Right renal pelvis (tissue), 4 donors: ENCODE data around the gene ZFAND2B. TPM values are rescaled to one million over a fixed set of nuclear protein-coding genes. Genes with fewer than 3 reads are reported as not detected.

Source experiments
- DNase-seq, 4 donors: peaks; one replicate each; pipeline ENCODE4 v3.0.0-alpha.2; 2013; ENCODE audit warnings: low read depth in 4 of 4, low spot score in 3 of 4, missing footprints in 1 of 4
- polyA plus RNA-seq, 4 donors: library from polyadenylated mRNA; unstranded; fragments of 120-200 nt; gene quantifications; one replicate each; pipeline ENCODE4 v1.2.1, GENCODE V29; 2013; ENCODE audit not compliant: insufficient read length in 4 of 4

Gene ZFAND2B
- polyA plus RNA-seq, 4 donors = 40.5 to 46.5 (median 43.2) TPM

GRCh38 chr2:219175486-219175885, 31.1 kb upstream of the ZFAND2B start:
- DNase-seq = no peak

GRCh38 chr2:219175928-219176817, 30.4 kb upstream of the ZFAND2B start:
- peak in 3 of 4 donors; percentile 10 to 33 (median 12) for DNase-seq

- DNase-seq = peak; percentile 59 to 75 (median 67)
These were observed 29.6 kb upstream of the ZFAND2B start, which contains the start of gene CNPPD1 for GRCh38 chr2:219176818-219177551. TSS of gene CNPPD1 (minus strand) at chr2:219176925. CDS start at chr2:219176828, 97 bp downstream.

GRCh38 chr2:219177552-219178376, 28.8 kb upstream of the ZFAND2B start, which contains the start of gene RETREG2:
TSS of gene RETREG2 (plus strand) at chr2:219178275. CDS start at chr2:219178353, 78 bp downstream.
- peak; percentile 66 to 86 (median 76) for DNase-seq

DNA sequence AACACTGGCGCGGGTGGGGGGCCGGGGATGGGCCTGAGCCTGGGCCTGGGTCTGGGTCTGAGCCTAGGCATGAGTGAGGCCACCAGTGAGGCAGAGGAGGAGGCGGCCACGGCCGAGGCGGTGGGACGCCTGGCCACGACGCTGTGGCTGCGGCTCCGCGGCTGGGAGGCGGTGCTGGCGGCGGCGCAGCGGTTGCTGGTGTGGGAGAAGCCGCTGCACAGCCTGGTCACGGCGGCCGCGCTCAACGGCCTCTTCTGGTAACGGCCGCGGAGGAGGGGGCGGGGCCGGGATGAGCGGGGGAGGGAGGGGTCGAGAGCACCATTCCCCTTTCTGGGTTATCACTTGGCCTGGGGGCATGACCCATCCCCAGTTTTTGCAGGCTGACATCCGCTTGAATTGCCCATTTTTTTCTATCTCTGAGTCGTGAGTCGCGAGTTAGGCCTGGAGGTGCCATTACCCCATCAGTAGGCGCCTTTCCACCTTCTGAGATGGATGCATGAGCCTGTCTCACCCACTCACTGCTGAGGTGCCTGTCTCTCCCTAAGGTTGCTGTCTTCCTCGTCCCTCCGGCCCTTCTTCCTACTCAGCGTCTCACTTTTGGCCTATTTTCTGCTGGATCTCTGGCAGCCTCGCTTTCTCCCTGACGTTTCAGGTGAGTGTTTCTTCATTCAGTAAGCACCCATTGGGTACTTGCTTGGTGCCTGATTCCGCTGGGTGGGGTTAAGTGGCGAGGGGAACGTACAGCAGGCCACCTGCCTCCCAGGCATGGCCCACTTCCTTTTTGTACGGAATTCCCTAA, 28.0 kb upstream of the ZFAND2B start:
- peak in 1 of 4 donors; percentile 14 for DNase-seq

GRCh38 chr2:219179601-219180465, 26.7 kb upstream of the ZFAND2B start:
- no peak for DNase-seq

GRCh38 chr2:219180961-219181360, 25.6 kb upstream of the ZFAND2B start:
- no peak for DNase-seq

DNA sequence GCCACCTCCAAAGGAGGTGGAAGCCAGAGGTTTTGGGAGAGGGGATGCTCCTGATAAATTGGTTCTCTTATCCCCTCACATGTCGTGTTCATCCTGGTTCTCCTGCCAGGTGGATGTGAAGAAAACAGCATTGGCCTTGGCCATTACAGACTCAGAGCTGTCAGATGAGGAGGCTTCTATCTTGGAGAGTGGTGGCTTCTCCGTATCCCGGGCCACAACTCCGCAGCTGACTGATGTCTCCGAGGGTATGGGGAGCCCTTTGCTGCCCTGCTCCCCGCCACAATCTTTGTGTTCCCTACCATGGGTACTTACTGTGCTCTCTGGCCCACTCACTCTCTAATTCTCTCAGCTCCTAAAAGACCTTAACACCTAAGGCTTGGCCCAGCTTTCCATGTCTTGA, 25.1 kb upstream of the ZFAND2B start:
- DNase-seq = no peak

DNA sequence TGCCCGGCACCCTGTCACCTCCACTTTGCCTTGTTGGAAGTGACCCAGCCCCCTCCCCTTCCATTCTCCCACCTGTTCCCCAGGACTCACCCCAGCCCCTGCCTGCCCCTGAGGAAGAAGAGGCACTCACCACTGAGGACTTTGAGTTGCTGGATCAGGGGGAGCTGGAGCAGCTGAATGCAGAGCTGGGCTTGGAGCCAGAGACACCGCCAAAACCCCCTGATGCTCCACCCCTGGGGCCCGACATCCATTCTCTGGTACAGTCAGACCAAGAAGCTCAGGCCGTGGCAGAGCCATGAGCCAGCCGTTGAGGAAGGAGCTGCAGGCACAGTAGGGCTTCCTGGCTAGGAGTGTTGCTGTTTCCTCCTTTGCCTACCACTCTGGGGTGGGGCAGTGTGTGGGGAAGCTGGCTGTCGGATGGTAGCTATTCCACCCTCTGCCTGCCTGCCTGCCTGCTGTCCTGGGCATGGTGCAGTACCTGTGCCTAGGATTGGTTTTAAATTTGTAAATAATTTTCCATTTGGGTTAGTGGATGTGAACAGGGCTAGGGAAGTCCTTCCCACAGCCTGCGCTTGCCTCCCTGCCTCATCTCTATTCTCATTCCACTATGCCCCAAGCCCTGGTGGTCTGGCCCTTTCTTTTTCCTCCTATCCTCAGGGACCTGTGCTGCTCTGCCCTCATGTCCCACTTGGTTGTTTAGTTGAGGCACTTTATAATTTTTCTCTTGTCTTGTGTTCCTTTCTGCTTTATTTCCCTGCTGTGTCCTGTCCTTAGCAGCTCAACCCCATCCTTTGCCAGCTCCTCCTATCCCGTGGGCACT, 24.0 kb upstream of the ZFAND2B start:
- DNase-seq = no peak

- DNase-seq = no peak
These were observed 23.3 kb upstream of the ZFAND2B start for GRCh38 chr2:219183151-219183772.

DNA sequence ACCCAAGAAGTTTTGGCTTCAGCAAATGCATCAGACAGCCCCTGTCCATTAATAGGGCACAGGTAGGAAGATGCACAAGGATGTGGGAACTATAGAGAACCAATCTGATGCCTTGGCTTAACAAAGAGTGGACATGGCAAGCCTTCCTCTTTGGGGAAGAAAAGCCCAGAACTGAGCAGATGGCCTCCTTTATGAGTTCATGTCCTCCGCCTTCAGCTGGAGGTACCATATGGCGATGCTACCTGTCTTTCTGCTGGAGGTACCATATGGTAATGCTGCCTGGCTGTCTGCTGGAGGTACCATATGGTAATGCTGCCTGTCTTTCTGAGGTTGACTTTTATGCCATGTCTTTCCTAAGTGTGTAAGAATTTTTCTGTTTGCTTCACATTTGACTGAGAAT, 22.5 kb upstream of the ZFAND2B start:
- DNase-seq = no peak

DNA sequence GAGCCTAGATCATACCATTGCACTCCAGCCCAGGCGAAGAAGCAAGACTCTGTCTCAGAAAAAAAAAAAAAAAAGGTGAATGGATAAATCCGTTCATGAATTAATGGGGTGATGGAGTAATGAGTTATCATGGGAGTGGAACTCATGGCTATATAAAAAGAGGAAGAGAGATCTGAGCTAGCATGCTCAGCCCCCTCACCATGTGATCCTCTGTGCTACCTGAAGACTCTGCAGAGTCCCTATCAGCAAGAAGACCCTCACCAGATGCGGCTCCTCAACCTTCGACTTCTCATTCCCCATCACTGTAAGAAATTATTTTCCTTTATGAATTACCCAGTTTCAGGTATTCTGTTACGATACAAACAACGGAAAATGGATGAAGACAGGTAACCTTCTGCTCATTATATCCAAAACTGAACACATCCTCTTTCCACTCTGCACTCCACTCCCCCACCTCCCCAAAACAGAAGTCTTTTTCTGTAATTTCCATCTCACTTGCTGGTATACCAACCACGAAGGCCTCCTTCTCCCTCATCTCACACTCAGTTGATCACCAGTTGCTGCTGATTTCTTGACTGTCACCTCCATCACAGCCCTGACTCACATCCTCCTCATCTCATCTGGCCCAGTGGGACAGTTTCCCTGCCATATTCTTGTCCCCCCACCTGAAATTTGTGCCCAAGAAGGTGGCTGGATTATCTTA, 19.7 kb upstream of the ZFAND2B start:
- no peak for DNase-seq

GRCh38 chr2:219197388-219197787, 9.2 kb upstream of the ZFAND2B start:
- DNase-seq = no peak

- no peak for DNase-seq
These were observed 7.6 kb upstream of the ZFAND2B start for GRCh38 chr2:219198974-219199373.

- DNase-seq = no peak
These were observed 6.9 kb upstream of the ZFAND2B start for GRCh38 chr2:219199470-219200211.
